Bronchial epithelial cell (primary cell): ENCODE measurements around the gene RNF32. TPM values are rescaled to one million over a fixed set of nuclear protein-coding genes. Genes with fewer than 3 reads are reported as not detected.

Experiments
- DNase-seq: peaks from one replicate; pipeline ENCODE4 v3.0.0-alpha.2; 2010; ENCODE audit warnings: low read depth
- FAIRE-seq: peaks from 2 replicates; lab custom pipeline; 2011; peaks lifted over from hg19 to GRCh38; lab: Jason Lieb, UNC
- H3K27me3 ChIP-seq: 2 replicates; pipeline ENCODE4 v1.5.1; 2011; ENCODE audit warnings: low read length; ENCODE audit not compliant: control insufficient read depth, insufficient read depth
- H3K36me3 ChIP-seq: 2 replicates; pipeline ENCODE4 v1.5.1; 2011; ENCODE audit warnings: low read length; ENCODE audit not compliant: control insufficient read depth, insufficient read depth
- H3K4me3 ChIP-seq: 2 replicates; pipeline ENCODE4 v1.5.1; 2011; ENCODE audit warnings: mild to moderate bottlenecking, low read depth, low read length, control low read depth
- CTCF ChIP-seq: IDR thresholded peaks from 2 replicates; pipeline ENCODE4 v1.5.1; 2011; ENCODE audit warnings: mild to moderate bottlenecking, moderate library complexity, low read length, control low read depth, inconsistent platforms; ENCODE audit not compliant: insufficient read depth, severe bottlenecking
- total RNA-seq: library from RNA; depleted of rRNA; stranded (reverse); fragments of >200 nt; gene quantifications from 2 replicates; pipeline ENCODE4 v1.2.1, GENCODE V29; 2014

The RNF32 gene
- total RNA-seq, 1 donor from 2014 or later, result 1.8 TPM

GRCh38 chr7:156625580-156625979 lies 15.0 kb upstream of the RNF32 start:
- no peaks in the 10 kb centered on the region for H3K27me3 ChIP-seq
- no peak overlapping the region for H3K4me3 ChIP-seq
- H3K36me3 ChIP-seq, result no peaks in the 10 kb centered on the region
- no peak for FAIRE-seq
- TF ChIP-seq CTCF, result no peak
- no peak for DNase-seq

- DNase-seq, result no peak
- no peak for TF ChIP-seq CTCF
- no peaks in the 10 kb centered on the region for H3K36me3 ChIP-seq
- no peak overlapping the region for H3K4me3 ChIP-seq
- no peaks in the 10 kb centered on the region for H3K27me3 ChIP-seq
- no peak for FAIRE-seq
These were observed 14.2 kb upstream of the RNF32 start for GRCh38 chr7:156626220-156626895.

- Histone ChIP-seq H3K4me3 (no peak overlapping the region), H3K27me3 (no peaks in the 10 kb centered on the region), H3K36me3 (no peaks in the 10 kb centered on the region)
- TF ChIP-seq CTCF, result no peak
- FAIRE-seq (no peak), DNase-seq (no peak)
These were observed 12.0 kb upstream of the RNF32 start for GRCh38 chr7:156628562-156628961.

- no peak for TF ChIP-seq CTCF
- Histone ChIP-seq H3K27me3 (no peaks in the 10 kb centered on the region), H3K4me3 (no peak overlapping the region), H3K36me3 (no peaks in the 10 kb centered on the region)
- no peak for FAIRE-seq
- no peak for DNase-seq
These were observed 10.7 kb upstream of the RNF32 start for GRCh38 chr7:156629873-156630272.

- no peak for FAIRE-seq
- Histone ChIP-seq H3K4me3 (no peak overlapping the region), H3K27me3 (no peaks in the 10 kb centered on the region), H3K36me3 (no peaks in the 10 kb centered on the region)
- no peak for DNase-seq
- no peak for TF ChIP-seq CTCF
These were observed 6.5 kb upstream of the RNF32 start for GRCh38 chr7:156634117-156634516.
